ENCODE data around the gene IMMP2L. TPM values are rescaled to one million over a fixed set of nuclear protein-coding genes. Genes with fewer than 3 reads are reported as not detected.

IMMP2L gene
- total RNA-seq, 1 donor from 2014 or later: 14.8 TPM

DNA sequence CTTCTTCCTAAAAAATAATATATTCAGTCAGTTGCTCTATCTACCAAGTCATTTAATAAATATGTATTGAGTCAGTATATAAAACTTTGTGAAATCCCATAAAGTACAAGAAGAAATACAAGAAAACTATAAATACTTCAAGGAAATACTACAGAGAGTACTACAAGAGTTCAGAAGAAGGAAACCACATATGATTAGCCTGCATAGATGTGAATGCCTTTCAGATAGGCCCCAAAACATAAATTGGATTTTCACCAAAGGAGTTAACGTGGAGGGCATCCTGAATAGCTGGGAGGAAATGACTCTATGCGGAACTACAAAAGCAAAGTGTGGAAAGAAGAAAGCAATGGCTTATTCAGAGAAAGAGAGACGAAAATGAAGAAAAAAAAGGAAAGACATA is 351.3 kb downstream of the IMMP2L start:
- no peak for DNase-seq

DNA sequence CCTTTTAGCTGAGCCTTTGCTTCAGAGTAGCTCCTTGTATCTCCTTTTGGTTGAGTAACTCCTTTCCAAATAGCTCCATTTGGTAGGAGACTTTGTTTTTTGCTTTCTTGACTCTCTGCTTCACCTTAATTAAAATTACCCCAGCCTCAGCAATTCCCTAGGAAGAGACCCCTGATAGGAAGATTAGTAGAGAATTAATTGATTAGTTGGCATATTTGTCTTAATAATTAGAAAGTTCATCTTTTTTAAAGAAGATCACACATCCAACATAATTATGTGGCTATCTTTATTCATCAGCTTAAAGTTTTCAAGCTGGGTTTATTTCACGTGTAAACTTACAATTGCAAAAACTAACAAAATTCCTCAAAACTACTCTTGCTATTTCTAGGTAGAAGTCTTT is 352.2 kb downstream of the IMMP2L start:
- DNase-seq: no peak

DNA sequence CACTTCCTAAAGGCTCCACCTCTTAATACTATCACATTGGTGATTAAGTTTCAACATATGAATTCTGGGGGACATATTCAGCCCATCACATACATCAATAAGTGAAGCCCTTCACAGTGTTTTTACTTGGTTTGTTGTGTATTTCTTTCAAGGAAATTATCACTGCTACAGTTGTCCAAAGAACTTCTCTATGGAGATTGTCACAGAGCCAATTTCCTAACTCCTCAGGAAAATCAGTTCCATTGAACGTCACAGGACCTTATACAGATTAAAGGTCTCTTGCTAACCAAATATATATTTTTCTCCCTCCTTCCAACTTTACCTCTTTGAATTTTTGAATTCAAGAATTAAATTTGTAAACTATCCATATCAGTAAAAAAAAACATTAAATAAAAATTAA is 357.0 kb downstream of the IMMP2L start:
- no peak for DNase-seq

DNA sequence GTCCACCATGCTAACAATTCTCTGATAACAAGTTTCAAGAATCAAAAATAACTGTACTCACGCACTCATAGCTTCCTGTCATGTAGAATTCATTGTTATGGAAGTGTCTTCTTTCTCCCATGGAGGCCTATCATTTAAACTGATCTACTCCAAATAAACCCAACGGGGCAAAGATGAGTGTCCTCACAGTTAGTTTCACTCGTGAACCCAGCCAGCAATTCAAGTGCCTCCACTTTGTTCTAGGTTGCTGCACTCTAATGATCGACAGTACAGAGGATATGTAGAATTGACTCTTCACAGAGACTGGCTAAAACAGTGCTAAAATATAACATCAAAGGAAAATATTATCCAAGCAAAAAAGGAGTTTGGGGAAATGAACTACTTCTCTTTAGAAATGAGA is 360.0 kb downstream of the IMMP2L start:
- no peak for DNase-seq

DNA sequence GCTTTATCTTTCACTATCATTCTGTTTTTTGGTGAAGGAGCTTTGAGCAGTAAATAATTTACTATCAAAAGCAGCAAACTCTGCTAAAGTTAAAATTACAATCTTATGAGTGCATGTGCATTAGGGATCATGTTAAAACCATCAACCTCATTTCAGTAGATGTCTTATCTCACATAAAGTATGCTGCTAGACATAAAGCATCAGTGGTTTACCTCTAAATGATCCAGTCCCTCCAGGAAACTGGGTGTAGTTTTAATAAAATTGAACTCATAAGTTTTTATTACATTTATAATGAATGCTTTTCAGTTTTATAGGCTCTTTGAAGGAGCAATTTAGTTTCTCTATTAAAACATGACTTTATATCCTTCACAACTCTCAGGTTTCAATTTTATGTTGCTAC is 362.6 kb downstream of the IMMP2L start:
- DNase-seq: no peak

DNA sequence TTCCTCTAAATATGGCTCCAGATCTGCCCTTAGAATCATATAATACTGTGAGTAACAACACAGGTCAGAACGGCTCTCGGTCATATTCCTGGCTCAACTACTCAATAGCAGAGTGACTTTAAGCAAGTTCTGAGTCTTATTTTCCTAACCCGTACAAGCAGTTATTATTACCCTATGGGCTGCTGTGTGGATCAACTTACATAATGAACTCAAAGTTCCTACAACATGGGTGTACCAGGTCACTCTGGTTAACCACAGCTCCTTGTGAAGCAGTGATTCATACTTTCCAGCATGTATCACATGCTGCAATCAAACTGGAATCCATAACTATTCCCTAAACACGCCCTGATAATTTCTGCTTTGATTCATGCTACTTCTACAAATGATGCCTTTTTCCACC is 364.0 kb downstream of the IMMP2L start:
- no peak for DNase-seq

DNA sequence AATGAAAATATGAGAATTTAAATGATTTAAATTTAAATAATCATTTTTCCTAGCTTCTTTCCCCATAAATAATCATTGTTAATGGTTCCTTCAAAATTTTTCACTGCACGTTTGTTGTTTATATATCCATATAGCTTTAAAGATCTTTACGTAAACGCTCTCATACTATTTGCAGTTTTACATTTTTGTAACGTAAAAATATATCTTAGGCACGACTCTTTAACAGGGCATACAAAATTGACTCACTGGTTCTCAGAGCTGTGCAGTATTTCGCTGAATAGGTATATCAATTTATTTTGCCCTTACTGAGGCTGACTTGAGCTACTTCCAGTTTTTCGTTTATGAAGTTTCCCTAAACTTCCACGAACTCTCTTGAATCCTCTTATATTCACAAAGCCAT is 365.6 kb downstream of the IMMP2L start:
- DNase-seq: no peak

DNA sequence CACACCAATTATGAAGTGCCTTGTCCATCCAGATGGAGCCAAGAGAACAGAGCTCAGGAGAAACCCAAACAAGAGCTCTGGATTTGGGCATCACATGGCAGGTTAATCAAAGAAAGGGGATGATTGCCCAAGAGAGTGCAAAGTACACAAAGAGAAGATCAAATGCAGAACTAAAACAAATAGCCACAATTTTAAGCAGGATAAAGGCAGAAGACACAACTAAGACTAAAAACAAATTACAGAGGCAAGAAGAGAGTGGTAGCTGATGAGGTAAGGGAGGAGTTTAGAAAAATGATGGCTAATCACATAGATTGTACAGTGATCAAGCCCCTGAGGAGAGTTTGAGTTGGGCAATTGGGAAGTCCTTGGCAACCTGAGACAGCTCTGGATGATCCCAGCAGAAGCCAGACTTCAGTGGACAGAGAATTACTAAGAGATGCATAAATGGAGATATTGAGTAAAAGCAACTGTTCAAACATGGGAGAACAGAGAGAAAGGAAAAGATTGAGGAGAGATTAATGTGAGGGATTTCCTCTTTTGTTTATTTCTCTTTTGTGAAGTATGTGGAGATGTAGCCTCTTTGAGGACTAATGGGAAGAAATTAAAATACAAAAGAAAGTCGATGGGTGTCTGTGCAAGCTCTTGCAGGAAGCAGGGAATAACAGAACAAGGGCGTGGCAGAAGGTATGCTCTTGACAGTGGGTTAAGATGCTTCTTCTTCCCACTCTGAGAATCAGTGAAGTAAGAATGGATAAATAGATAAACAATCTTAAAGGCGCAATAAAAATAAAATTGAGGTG is 369.5 kb downstream of the IMMP2L start:
- no peak for DNase-seq

DNA sequence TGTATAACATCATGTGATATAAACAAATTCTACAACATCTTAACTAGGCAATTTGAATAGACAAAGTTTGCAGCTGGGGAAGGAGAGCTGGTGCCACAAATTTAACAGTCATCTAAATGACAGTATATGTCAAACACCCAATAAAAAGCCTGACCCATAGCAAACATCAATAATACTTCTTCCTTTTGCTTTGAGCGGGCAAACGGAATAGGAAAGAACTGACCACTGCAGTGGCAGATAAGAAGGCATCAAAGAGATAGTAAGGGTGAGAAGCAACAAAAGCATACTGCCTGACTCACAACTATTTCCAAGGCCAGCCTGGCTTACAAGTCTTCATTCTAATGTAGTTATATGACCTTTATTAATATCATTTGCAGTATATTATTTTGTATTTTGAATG is 371.5 kb downstream of the IMMP2L start:
- DNase-seq: no peak

DNA sequence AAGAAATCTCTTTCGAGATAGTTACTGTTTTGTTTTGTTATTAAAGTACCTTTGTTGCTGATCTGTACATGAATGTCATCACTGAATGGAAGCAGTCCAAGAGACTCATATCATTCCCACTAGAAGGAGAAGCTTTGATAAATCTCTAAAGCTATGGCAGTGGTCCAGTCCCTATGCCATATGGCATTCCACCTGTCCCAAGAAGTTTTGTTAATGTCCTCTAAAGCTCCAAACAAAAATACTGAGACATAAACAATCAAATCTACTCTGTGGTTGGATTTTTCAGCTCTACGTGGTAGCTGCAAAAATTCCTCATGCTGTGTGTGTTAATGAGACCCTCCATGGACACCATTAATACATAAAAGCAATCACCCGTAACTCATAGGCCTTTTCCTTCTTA is 377.3 kb downstream of the IMMP2L start:
- DNase-seq: no peak

DNA sequence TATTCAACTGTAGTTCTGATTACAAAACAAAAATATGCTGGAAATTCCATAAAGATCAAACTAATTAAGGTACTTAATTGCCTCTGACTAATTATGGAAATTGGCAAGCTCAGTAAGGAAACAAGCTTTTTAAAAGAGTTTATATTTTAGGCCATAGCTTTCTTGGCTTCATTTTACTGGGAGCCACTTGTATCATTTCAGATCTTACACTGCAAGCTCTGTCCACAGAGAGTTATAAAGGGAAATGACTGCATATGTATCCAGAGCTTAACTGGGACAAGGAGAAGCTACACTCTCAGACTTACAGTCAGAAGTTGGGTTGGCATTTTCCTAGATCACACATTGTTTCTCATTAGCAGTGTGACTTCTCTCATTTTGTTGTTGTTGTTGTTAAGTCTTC is 379.0 kb downstream of the IMMP2L start:
- DNase-seq: no peak

DNA sequence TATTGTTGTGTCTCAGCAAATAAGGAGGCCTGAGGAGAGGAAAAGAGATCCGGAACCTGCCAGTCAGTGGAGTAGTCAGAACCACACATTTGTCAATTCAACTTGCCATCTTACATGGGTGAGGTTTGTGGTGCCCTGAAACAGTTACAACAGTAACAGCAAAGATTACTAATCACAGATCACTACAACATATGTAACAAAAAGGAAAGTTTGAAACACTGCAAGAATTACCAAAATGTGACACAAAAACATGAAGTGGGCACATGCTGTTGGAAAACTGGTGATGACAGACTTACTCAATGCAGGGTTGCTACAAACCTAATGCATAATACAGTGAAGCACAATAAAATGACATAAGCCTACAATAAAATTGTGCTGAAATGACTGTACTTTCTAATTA is 382.0 kb downstream of the IMMP2L start:
- no peak for DNase-seq

DNA sequence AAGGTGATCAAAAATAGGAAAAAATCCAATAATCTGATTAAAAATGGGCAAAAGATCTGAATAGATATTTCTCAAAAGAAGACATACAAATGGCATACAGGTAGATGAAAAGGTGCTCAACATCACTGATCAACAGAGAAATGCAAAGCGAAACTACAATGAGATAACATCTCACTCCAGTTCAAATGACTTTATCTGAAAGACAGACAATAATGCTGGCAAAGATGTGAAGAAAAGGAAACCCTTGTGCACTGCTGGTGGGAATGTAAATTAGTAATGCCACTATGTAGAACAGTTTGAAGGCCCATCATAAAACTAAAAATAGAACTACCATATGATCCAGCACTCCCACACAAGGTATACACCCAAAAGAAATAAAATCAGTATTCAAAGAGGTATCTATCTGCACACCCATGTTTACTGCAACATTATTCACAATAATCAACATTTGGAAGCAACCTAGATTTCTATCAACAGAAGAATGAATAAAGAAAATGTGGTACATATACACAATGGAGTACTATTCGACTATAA is 386.3 kb downstream of the IMMP2L start:
- no peak for DNase-seq

DNA sequence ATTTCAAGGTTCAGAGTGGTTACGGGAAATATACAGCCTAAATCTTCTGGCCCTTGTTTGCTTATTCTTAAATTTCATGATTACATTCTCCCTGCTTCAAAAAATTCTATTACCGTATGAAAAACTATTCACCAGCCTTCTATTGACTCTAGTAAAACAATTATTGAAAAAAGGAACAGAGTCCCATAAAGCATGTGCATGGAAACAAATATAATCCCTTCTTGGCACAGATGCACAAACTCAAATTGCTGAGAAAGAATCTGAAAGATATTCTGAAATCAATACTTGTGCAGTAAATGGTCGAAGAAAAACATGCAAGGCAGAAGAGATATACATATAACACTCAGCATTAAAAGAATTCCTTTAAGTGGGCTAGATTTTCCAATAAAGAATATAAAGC is 387.8 kb downstream of the IMMP2L start:
- DNase-seq: no peak

DNA sequence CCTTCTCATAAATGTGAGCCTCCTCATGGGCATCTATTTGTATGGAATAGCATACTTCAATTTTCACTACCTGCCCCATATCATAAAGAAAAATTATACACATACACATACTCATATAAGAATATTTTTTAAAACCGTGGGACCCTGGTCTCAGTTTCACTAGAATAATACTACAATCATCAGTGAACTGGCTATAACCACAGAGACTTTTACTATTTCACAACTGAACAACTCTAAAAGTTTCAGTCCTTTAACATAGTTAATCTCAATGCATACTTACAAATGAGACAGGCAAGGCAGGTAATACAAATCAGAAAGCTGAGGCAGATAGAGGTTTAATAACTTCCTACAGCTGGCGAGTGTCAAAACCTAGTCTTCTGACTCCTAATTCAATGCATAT is 388.3 kb downstream of the IMMP2L start:
- no peak for DNase-seq

DNA sequence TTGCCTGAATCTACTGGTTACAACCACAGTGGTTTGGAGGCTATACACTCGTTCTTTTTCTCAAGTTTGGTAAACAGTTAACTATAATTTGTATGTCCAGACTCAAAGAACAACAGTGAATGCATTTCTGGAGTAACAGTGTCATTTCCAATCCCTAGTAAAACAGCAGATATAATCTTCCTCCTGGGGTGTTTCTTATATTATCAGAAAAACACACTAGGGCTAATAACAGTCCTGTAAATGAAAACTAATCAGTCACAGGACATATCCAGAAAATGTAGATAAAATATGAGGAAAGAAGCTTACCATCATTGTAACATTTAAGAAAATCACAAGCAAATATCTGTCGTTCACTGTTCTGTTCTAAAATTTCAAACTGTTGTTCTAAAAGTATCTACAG is 388.8 kb downstream of the IMMP2L start:
- no peak for DNase-seq

DNA sequence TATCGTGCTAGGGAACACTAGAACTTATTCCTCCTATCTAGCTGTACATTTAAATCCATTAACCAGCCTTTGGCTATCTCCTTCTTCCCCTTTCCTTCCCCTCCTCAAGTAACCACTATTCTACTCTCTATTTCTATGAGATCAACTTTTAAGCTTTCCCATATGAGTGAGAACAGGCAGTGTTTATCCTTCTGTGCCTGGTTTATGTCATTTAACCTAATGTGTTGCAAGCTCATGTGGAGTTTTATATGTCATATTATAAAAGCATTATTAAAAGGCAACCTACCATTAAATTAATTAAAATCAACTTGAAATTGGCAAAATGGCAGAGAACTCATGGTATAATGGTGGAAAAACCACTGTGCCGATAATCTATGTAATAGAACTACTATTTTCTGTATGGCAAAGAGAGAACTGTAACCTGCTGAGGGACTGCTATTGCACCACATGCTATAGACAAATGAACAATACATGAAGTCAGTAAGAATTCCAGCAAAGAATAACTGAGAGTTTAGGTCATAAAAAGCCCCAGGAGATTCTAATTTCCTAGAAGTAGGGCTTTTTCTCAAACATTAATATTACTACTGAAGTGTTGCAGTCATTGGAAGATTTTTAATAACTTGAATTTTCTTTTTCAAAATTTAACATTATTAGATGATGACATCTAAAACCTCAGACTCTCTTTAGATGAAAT is 389.6 kb downstream of the IMMP2L start:
- DNase-seq: no peak

DNA sequence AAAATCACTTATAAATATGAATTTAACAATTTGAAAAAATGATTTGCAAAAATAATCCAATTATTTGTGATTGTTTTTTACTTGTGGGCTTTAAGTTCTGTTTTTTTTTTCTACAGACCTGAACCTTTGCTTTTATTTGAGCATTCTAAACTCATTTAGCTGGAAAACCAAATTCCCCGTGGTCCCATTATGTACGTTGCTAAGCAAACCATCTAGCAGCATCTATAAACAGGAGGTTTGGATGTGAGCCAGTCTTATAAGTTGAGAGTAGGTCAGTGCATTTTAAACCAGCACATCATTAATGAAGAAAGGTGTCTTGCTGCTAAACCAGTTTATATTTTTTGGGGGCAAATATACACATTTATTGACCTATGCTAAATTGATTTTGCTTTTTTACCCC is 394.1 kb downstream of the IMMP2L start:
- DNase-seq: no peak

DNA sequence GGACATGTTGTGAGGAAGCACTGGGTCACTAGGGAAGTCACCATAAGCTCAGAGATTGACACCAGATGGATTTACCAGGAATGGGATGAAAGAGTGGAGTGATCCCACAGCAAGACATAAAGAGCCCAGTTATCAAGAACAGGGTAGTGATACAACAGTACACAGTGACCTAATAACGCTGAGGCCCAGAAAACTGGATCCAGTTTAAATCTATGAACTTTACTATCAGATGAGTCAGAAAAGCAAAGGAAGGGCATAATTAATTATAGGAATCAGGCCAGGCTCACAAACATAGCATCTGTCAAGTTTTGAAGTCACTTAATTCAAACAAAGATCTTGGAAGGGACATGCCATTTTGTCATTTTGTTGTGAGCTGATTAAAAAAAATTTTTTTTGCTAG is 397.9 kb downstream of the IMMP2L start:
- DNase-seq: no peak

DNA sequence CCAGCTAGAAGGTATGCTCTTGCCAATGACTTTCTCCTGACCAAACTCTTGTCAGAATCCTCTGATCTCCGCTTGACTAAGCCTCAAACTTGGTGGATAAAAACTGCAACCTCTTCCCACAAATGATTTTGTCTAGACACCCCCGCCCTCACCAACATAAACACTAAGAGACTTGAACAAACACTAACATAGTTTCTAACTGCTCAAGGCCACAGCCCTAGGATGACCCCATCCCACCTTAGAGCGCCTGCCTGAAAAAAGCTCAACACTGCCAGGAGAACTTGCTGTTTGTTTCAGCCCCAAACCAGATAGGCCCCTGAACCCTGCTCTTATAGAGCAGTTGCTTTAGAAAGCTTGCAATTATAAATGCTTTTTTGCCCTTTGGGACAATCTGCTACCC is 399.6 kb downstream of the IMMP2L start:
- DNase-seq: no peak

DNA sequence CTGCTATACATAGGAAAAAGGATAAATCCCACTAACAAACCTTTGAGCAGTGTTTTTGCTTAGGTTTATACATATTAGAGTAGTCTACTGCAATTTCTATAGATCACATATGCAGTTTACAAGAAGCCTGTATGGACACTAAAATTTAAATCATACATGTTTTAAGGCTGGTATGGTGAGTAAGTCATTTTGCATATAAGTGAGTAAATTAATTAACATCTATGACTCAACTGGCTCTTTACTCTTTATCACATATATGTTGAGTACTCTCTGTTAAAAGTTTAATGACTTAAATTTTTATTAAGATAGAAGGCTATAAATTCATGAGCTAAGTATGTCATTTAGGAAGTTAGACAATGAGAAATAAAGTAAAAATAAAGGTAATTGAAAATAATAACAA is 402.0 kb downstream of the IMMP2L start:
- no peak for DNase-seq

DNA sequence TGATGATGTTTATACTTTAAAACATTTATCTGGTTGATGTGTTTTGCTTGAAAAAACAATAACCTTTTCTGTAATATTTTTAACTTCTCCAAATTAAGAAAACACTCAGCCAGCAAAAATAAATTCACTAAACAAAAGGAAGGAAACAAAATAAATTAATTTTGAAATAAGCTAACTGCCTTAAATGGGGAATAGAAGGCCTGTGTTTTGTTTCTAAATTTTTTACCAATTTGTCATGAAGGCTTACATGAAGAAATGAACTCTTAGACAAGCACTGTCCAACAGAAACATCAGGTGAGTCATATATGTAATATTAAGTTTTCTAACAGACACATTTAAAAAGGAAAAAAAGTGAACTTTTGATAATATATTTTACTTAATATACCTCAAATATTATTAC is 402.9 kb downstream of the IMMP2L start:
- DNase-seq: no peak

DNA sequence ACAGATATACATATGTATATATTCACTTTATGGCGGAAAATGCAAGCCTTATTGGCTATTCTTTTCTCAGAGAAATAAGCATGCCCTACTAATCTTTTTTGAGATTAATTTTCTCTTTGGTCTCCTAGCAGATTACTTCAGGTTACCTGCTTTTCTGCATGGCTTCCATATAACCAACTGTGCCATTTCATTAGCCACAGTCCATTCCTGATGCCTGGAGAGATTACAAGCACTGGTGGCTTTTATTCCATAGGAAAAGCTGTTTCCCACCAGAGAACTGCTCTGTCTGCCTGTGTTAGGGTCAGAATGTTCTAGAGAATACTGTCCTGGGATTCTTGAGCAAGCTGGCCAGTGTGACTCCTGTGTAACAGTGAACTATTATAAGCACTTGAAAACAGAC is 411.6 kb downstream of the IMMP2L start:
- no peak for DNase-seq

Data from occipital lobe (tissue), 2 donors.